Midbrain (tissue), 1 donor: ENCODE results near the gene ERC2.

Source experiments
- DNase-seq: peaks from one replicate; lab custom pipeline; 2025; lab: John Stamatoyannopoulos, UW

The ERC2 gene

DNA sequence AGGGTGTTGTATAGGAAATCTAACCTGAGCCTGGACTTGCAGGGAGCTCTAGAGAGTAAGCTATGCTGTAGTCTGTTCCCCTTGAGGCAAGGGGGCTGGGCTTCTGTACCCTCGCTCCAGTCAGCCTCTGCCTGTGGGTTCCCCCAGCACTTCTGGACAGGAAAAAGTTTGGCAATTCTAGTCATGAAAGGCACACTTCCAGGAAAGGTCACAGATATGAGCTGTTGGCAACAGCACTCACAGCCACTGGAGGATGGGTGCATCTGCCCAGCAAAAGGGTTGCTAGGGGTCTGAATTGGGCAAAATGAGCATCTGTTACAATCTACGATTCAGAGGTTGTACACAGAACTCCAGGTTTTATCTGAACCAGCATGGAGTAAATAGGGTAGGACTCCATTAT lies 281.2 kb downstream of the ERC2 start:
- DNase-seq = no peak

DNA sequence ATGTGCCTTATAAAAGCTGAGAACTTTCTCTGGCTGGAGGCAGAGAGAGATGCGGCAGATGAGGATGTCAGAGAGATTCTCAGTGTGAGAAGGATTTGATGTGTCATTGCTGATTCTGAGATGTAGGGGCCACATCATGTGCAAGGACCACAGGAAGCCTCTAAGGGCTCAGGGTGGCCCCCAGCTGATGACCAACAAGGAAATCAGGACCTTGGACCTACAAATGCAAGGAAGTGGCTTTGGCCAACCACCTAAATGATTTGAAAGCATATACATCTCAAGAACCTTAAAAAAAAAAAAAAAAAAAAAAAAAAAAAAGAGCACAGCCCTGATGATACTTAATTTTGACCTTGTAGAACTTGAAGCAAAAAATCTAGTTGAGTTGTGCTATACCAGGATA lies 282.4 kb downstream of the ERC2 start:
- DNase-seq = no peak

GRCh38 chr3:56183529-56183928 lies 284.7 kb downstream of the ERC2 start:
- DNase-seq = no peak

DNA sequence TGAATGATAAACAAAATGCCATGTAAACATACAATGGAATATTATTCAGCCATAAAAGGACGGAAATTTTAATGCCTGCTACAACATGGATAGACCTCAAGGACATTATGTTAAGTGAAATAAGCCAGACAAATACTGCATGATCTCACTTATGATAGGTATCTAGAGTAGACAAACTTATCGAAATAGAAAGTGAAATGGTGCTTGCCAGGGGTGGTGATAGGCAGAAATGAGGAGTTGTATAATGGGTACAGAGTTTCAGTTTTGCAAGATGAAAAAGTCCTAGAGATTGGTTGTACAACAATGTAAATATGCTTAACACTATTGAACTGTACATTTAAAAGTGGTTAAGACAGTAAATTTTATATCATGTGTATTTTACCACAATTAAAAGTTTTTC lies 287.8 kb downstream of the ERC2 start:
- DNase-seq = no peak

DNA sequence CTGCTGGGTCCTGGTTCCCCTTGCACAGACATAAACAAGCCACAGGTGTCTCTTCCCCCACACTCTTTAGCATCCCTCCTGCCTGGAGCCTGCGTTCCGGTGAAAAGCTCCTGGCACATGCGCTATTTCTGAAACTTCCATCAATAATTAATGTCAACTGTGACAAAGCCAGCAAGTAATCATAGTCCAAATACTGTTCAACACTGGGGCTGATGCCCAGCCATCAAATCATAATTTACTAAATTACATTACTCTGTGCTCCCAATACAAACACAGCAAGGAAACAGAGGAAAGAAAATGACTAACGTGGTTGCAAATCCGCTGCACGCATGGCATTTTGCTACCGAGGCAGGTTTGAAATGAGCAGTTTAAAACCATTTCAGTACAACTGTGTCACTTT lies 294.7 kb downstream of the ERC2 start:
- no peak for DNase-seq

- DNase-seq = no peak
Measured at GRCh38 chr3:56164436-56164835, 303.8 kb downstream of the ERC2 start.

GRCh38 chr3:56157693-56158362 lies 310.4 kb downstream of the ERC2 start:
- DNase-seq = peak; percentile 28

GRCh38 chr3:56154297-56154696 lies 314.0 kb downstream of the ERC2 start:
- DNase-seq = no peak

- DNase-seq = no peak
Measured at GRCh38 chr3:56147354-56147753, 320.9 kb downstream of the ERC2 start.

GRCh38 chr3:56145410-56145809 lies 322.9 kb downstream of the ERC2 start:
- no peak for DNase-seq

DNA sequence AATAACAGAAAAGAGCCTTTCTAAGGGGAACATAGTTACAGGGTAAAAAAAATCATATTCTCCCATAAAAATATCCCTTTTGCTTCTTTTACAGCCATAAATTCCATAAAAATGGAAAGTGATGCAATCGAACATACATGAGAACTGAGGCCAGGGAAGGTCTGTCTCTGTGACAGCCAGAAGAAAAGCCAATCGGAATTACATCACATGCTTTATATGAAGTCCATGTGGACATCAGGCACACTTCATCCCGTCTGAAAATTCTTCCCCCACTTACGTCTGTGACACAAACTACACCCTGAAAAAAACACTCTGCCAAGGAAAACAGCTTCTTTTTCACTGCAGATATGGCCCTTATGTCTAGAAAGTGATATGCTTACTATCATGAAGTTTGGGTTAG lies 323.5 kb downstream of the ERC2 start:
- DNase-seq = no peak

- no peak for DNase-seq
Measured at GRCh38 chr3:56137415-56137814, 330.9 kb downstream of the ERC2 start.

DNA sequence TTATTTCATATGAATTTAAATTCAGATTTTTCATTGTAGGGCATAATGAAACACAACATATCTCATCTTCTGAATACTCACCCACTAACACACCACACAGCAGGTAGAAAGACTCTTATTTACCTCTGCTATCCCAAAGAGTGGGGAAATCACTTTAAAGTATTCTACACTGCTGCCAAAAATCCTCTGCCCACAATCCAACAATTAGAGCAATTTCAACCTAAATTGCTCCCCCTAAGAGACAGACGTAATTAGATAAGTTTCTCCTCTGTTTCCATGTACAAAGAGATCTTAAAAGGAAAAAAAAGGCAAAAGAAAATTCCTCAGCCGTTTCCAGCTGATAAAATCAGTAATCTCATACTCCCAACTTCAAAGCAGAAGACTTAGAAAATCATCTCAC lies 331.8 kb downstream of the ERC2 start:
- DNase-seq = no peak

GRCh38 chr3:56135941-56136340 lies 332.3 kb downstream of the ERC2 start:
- no peak for DNase-seq

DNA sequence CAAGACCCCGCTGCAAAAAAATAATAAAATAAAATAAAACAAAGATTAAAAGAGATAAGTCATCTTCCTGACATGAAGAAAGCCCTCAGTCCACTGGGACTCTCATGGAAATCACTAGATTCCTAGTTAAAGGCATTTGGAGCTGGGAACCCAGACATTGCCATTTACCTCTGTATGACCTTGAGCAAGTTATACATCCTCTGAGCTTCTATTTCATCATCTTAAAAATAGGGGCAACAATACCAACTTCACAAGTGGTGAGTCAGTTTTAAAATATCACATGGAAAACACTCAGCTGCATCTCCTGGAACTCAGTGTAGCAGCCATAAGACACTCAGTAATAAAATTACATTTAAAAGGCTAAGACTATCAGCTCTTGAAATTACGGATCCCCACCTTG lies 334.8 kb downstream of the ERC2 start:
- no peak for DNase-seq

- DNase-seq = no peak
Measured at GRCh38 chr3:56132762-56133161, 335.5 kb downstream of the ERC2 start.

DNA sequence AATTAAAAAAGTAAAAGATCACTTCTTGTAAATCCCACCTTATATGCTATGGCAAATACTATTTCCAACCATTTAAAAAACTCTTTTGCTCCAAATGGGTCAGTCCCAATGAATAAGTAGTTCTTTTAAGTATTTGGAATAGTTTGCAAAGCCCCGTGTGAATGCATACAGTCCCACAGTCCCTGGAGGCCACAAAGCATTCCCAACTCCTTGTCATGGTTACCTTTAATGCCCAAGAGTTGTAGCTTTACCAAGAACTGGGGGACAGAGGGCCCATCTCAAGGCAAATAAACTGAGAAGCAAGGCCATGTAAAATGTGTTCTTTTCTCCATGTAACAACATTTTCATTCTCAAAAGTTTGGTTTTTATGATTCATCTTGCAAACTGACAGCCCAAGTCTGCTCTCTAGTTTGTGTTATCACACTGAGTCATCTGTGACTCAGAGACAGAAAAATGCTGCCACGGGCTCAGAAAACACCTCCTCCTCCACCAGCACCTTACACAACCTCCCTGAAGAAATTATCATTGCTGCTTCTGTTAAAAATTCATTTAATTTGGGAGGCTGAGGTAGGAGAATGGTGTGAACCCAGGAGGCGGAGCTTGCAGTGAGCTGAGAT lies 336.2 kb downstream of the ERC2 start:
- no peak for DNase-seq

GRCh38 chr3:56130036-56130435 lies 338.2 kb downstream of the ERC2 start:
- DNase-seq = no peak

DNA sequence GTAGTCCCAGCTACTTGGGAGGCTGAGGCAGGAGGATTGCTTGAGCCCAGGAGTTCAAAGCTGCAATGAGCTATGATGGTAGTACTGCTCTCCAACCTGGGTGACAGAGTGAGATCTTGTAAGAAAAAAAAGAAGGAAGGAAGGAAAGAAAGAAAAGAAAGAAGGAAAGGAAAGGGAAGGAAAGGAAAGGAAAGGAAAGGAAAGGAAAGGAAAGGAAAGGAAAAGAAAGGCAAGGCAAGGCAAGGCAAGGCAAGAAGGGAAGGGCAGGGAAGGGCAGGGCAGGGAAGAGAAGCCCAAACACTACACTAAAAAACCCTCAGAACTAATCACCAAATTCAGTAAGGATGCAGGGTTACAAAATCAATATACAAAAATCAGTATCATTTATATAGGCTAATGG lies 341.6 kb downstream of the ERC2 start:
- no peak for DNase-seq

- no peak for DNase-seq
Measured at GRCh38 chr3:56125358-56126005, 342.8 kb downstream of the ERC2 start.

DNA sequence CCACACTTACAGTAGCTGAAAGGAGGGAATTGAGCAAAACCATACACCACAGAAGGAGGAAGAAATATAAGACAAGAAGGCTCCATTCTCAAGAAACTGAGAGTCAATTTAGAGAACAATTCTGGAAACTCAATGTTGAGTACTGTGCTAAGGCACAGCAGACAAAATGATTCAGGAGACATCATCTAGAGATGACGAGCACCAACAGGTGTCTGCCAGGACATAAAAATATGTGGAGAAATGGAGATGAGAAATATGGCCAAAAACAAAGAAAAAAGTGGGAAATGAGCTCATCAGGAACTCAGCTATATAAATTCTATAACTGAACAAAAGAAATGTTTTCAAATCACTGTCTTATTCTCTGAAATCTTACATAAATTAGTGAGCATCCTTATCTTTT lies 343.7 kb downstream of the ERC2 start:
- no peak for DNase-seq

DNA sequence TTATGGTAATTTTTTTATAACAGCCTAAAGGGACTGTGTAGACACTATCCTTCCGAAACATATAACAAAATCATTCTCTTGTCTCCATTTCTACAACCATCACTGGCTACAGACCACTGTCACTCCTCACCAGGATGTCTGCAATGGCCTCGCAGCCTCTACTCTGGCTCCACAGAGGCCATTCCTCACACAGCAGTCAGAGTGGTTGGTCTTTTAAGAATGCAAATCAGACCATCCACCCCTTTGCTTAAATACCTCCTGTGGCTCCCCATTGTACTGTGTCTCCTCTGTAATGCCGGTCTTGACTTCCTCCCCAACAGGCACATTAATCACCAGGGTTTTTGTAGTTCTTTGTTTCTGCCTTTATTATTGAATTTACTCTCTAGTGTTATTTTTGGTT lies 344.8 kb downstream of the ERC2 start:
- DNase-seq = no peak

DNA sequence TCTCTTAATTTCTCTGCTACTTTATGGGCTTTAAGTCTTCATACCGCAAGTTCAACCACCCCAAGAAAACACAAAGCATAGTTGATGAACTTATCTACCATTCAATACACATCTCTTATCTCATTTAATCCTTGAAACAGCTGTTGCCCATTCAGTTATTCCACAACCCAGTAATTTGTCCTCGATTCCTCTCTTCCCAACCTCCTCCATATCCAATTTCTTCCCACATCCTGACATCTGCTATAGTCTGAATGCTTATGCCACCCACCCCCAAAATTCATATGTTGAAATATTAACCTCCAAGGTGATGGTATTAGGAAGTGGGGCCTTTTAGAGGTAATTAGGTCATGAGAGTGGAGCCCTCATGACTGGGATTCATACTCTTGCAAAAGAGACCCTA lies 345.4 kb downstream of the ERC2 start:
- DNase-seq = no peak

DNA sequence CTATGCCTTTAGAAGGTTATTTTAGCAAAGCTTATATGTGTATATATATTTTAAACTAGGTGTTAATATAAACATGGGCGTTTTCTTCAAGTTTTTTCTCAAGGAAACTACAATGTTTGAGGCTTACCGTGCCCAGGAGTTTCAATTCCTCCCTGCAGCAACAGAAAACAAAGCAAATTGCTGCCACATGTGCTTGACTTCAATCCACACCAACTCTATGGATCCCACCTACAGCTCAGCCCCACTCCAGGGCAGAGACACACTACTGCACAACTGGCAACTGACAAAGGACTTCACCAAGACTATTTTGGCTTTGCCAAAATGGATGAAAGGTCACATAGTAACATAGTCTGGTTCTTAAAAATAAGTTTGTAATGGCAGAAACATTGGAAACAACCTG lies 346.6 kb downstream of the ERC2 start:
- DNase-seq = no peak
